ENCODE measurements around the gene ZNF79. TPM values are rescaled to one million over a fixed set of nuclear protein-coding genes. Genes with fewer than 3 reads are reported as not detected.

ZNF79 gene
- total RNA-seq, 1 experiment from 2014 or later, result 9.0 TPM

GRCh38 chr9:127473501-127473900, 49.3 kb downstream of the ZNF79 start (continued):
- TF ChIP-seq NFATC4 (CRISPR knock-in tag; IDR thresholded peaks at IDR 0.05), result no peak
- no peak for TF ChIP-seq PRDM15 (CRISPR knock-in tag; IDR thresholded peaks at IDR 0.05)
- TF ChIP-seq ERG (CRISPR knock-in tag; IDR thresholded peaks at IDR 0.05), result no peak
- no peak for TF ChIP-seq RELA (CRISPR knock-in tag; IDR thresholded peaks at IDR 0.05; ENCODE audit: borderline replicate concordance)
- TF ChIP-seq FOXJ3 (CRISPR knock-in tag; IDR thresholded peaks at IDR 0.05; ENCODE audit: borderline replicate concordance), result no peak

DNA sequence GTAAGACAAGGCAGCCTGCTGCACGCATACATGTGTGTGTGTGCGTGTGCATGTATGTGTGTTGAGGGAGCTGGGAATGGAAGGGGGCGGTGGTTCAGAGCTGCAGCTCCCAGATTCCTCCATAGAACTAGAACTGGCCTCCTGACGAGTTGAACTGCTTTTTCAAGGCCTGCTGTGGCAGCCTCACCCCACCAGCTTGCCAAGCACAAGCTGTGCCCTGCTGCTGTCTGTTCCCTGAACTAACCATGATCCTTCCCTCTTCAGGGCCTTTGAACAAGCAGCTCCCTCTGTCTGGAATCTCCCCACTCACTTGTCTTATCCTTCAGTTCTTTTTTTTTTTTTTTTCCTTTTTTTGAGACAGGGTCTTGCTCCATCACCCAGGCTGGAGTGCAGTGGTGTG, 49.8 kb downstream of the ZNF79 start:
- ChIA-PET POLR2A (interaction anchor here (0.7 kb wide), 1 partner anchor 287 kb away, joined by 3 read pairs; no protein-coding TSS in a partner anchor), CTCF (interaction anchor here (1.1 kb wide), 1 partner anchor 30 kb away, joined by 4 read pairs; no protein-coding TSS in a partner anchor)
- DNase-seq (ENCODE audit: low spot score), result no peak
- no peak for ATAC-seq
- Mint-ChIP-seq H3K36me3 (peaks cover 42% of the 10 kb centered on the region), H3K4me3 (no peak overlapping the region), H3K9me3 (no peaks in the 10 kb centered on the region), H3K27me3 (ENCODE audit: low read depth) (no peaks in the 10 kb centered on the region), H3K4me1 (0 out of 2 replicates have a peak, but pooled peaks cover 4% of the 10 kb centered on the region), H3K27ac (no peak overlapping the region)
- TF ChIP-seq FOXJ3 (CRISPR knock-in tag; IDR thresholded peaks at IDR 0.05; ENCODE audit: borderline replicate concordance) (no peak), ZNF263 (CRISPR knock-in tag; IDR thresholded peaks at IDR 0.05; ENCODE audit: low read depth) (no peak), TEAD1 (CRISPR knock-in tag; IDR thresholded peaks at IDR 0.05) (no peak), ZNF138 (CRISPR knock-in tag; conservative IDR thresholded peaks at IDR 0.05) (no peak), ZNF423 (CRISPR knock-in tag; IDR thresholded peaks at IDR 0.05) (no peak), SOX15 (CRISPR knock-in tag; IDR thresholded peaks at IDR 0.05) (no peak), MAX (CRISPR knock-in tag; IDR thresholded peaks at IDR 0.05) (no peak), ZNF425 (CRISPR knock-in tag; conservative IDR thresholded peaks at IDR 0.05) (no peak), KAT7 (CRISPR knock-in tag; IDR thresholded peaks at IDR 0.05; ENCODE audit: borderline replicate concordance) (no peak), SMAD4 (CRISPR knock-in tag; IDR thresholded peaks at IDR 0.05) (no peak), NR3C1 (CRISPR knock-in tag; conservative IDR thresholded peaks at IDR 0.05; ENCODE audit: low read depth) (no peak), TEAD4 (CRISPR knock-in tag; IDR thresholded peaks at IDR 0.05) (no peak), TP53 (CRISPR knock-in tag; IDR thresholded peaks at IDR 0.05) (no peak), MXD4 (CRISPR knock-in tag; IDR thresholded peaks at IDR 0.05; ENCODE audit: borderline replicate concordance) (no peak), MLX (CRISPR knock-in tag; IDR thresholded peaks at IDR 0.05) (no peak)
- TF ChIP-seq, protein P1, sequence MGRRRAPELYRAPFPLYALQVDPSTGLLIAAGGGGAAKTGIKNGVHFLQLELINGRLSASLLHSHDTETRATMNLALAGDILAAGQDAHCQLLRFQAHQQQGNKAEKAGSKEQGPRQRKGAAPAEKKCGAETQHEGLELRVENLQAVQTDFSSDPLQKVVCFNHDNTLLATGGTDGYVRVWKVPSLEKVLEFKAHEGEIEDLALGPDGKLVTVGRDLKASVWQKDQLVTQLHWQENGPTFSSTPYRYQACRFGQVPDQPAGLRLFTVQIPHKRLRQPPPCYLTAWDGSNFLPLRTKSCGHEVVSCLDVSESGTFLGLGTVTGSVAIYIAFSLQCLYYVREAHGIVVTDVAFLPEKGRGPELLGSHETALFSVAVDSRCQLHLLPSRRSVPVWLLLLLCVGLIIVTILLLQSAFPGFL (CRISPR knock-in tag; IDR thresholded peaks at IDR 0.05; ENCODE audit: borderline replicate concordance), result no peak
